K562 (cell line): Measurements from ENCODE around the gene ACTR3C. TPM values are rescaled to one million over a fixed set of nuclear protein-coding genes. Genes with fewer than 3 reads are reported as not detected.
A peak's percentile ranks its signal among the peaks of the same experiment; 100 is the strongest.

ENCODE experiments used
- ASH1L ChIP-seq: fragments of 450-650 bp; IDR thresholded peaks from 2 replicates; pipeline ENCODE4 v1.6.1; 2018; ENCODE audit warnings: borderline replicate concordance, mild to moderate bottlenecking, low read depth; ENCODE audit not compliant: partially characterized antibody
- CTBP1 ChIP-seq: fragments of 450-650 bp; IDR thresholded peaks from 2 replicates; pipeline ENCODE4 v1.6.1; 2016; ENCODE audit warnings: borderline replicate concordance
- E2F5 ChIP-seq: sonication (generic); formaldehyde crosslinking; IDR thresholded peaks from 2 replicates; pipeline ENCODE4 v1.8.0; 2022; ENCODE audit warnings: mild to moderate bottlenecking, missing genetic modification reagents
- E2F8 ChIP-seq: fragments of 450-650 bp; IDR thresholded peaks from 2 replicates; pipeline ENCODE4 v1.7.1; 2018; ENCODE audit warnings: mild to moderate bottlenecking, low read depth; ENCODE audit not compliant: partially characterized antibody
- HINFP ChIP-seq: fragments of 450-650 bp; conservative IDR thresholded peaks from 2 replicates; pipeline ENCODE4 v1.6.1; 2016; ENCODE audit warnings: missing genetic modification characterization, low read depth, mild to moderate bottlenecking, control low read depth, missing compliant biosample characterization
- IRF1 ChIP-seq: sonication (generic); formaldehyde crosslinking; IDR thresholded peaks from 2 replicates; pipeline ENCODE4 v1.8.0; 2022; ENCODE audit warnings: missing genetic modification reagents, mild to moderate bottlenecking, borderline replicate concordance
- MYNN ChIP-seq, 2 experiments: sonication (generic); formaldehyde crosslinking in 1 of 2; IDR thresholded peaks; 2 replicates each; pipeline versions ENCODE4 v1.5.0 to v1.6.1; 2016 to 2020; ENCODE audit warnings: antibody characterized with exemption in 1 of 2, missing genetic modification reagents in 1 of 2
- NKRF ChIP-seq: fragments of 450-650 bp; IDR thresholded peaks from 2 replicates; pipeline ENCODE4 v1.6.1; 2016; ENCODE audit warnings: borderline replicate concordance
- PHB2 ChIP-seq: fragments of 450-650 bp; IDR thresholded peaks from 2 replicates; pipeline ENCODE4 v1.6.1; 2017; ENCODE audit warnings: low read depth
- TCF3 ChIP-seq: sonication (generic); formaldehyde crosslinking; IDR thresholded peaks from 2 replicates; pipeline ENCODE4 v1.4.0; 2020; ENCODE audit warnings: mild to moderate bottlenecking, missing genetic modification reagents
- ZNF239 ChIP-seq: fragments of 250-450 bp; sonication (Bioruptor Pico); IDR thresholded peaks from 2 replicates; pipeline ENCODE4 v1.4.0; 2020; ENCODE audit warnings: mild to moderate bottlenecking
- ZNF592 ChIP-seq: fragments of 450-650 bp; IDR thresholded peaks from 2 replicates; pipeline ENCODE4 v1.6.1; 2017; ENCODE audit warnings: antibody characterized with exemption, mild to moderate bottlenecking
- polyA plus RNA-seq, 8 experiments: library from polyadenylated mRNA; depleted of rRNA in 4 of 8; stranded (reverse) in 5 of 8; unstranded in 3 of 8; fragments of >200 nt; fragmentation: Nextera tagmentation in 2 of 8; fragmentation: Illumina TruSeq in 1 of 8; extraction: Ambion mirVana in 2 of 8; extraction: Trizol in 1 of 8; gene quantifications; 2 replicates each; pipeline versions ENCODE4 v1.2.1 to v1.2.3, GENCODE V29; 2011 to 2014; ENCODE audit warnings: inconsistent platforms in 1 of 8, missing spikeins in 1 of 8
- total RNA-seq, 7 experiments: library from RNA; depleted of rRNA in 6 of 7; stranded (reverse); fragments of >200 nt in 6 of 7; fragmentation: Illumina TruSeq in 2 of 7; extraction: Trizol in 2 of 7; gene quantifications; 2 replicates each; pipeline versions ENCODE4 v1.2.1 to v1.2.3, GENCODE V29; 2011 to 2021; ENCODE audit warnings: low replicate concordance in 1 of 7

Gene ACTR3C
- total and polyA plus RNA-seq, 9 of the 15 experiments (the other 6 are each of a cell fraction or from before 2014, with no cell fraction given): 9.0 to 35.4 (median 13.3) TPM

GRCh38 chr7:150322833-150323681, at the start of gene ACTR3C, which contains the start of gene LRRC61 (continued):
- TF ChIP-seq HINFP (tag) (0 out of 2 replicates have a peak, but pooled peaks have one; percentile 33), PHB2 (peak; percentile 39; the same call in 1 of the 2 replicates), E2F5 (CRISPR knock-in tag) (peak; percentile 92), TCF3 (CRISPR knock-in tag) (no peak), CTBP1 (peak; percentile 87), MYNN (IDR thresholded peaks at IDR 0.05) (no peak; the same call in 1 of the 2 replicates), MYNN (CRISPR knock-in tag; IDR thresholded peaks at IDR 0.05) (no peak), NKRF (peak; percentile 84), ZNF239 (CRISPR knock-in tag) (peak; percentile 51), IRF1 (CRISPR knock-in tag) (no peak; the same call in 1 of the 2 replicates), ASH1L (no peak), ZNF592 (peak; percentile 97), E2F8 (peak; percentile 78)
